Heart right ventricle (tissue), 16 donors: ENCODE data around the gene IL25. TPM values are rescaled to one million over a fixed set of nuclear protein-coding genes. Genes with fewer than 3 reads are reported as not detected.
A peak's percentile ranks its signal among the peaks of the same experiment; 100 is the strongest.

Experiments
- ATAC-seq, 8 donors: fragments of 200-7000 bp; cut with Tn5 transposase; one replicate each; pipeline ENCODE4 v1.9.1; 2020; ENCODE audit warnings: mild to moderate bottlenecking in 8 of 8, moderate library complexity in 8 of 8, moderate number of reproducible peaks in 1 of 8
- DNase-seq, 2 donors: peaks; one replicate each; pipeline ENCODE4 v3.0.0-alpha.2; 2020
- H3K27ac ChIP-seq, 10 donors: fragments of 200-600 bp; sonication (generic) in 2 of 10; one replicate each; pipeline versions ENCODE4 v1.5.0 to v1.8.0; 2020 to 2022; ENCODE audit warnings: mild to moderate bottlenecking in 3 of 10
- H3K27me3 ChIP-seq, 7 donors: fragments of 200-600 bp; one replicate each; pipeline ENCODE4 v1.8.0; 2021 to 2022; ENCODE audit warnings: mild to moderate bottlenecking in 2 of 7
- H3K36me3 ChIP-seq, 9 donors: fragments of 200-600 bp; sonication (generic) in 1 of 9; one replicate each; pipeline versions ENCODE4 v1.5.0 to v1.8.0; 2020 to 2022; ENCODE audit warnings: mild to moderate bottlenecking in 2 of 9
- H3K4me1 ChIP-seq, 9 donors: fragments of 200-600 bp; sonication (generic) in 1 of 9; one replicate each; pipeline versions ENCODE4 v1.5.0 to v1.8.0; 2020 to 2022; ENCODE audit warnings: mild to moderate bottlenecking in 4 of 9
- H3K4me3 ChIP-seq, 10 donors: fragments of 200-600 bp; sonication (generic) in 2 of 10; one replicate each; pipeline versions ENCODE4 v1.5.0 to v1.8.0; 2020 to 2022; ENCODE audit warnings: mild to moderate bottlenecking in 7 of 10, moderate library complexity in 2 of 10
- H3K9me3 ChIP-seq, 11 donors: fragments of 200-600 bp in 10 of 11; sonication (generic) in 2 of 11; one replicate each; pipeline versions ENCODE4 v1.5.0 to v1.8.0; 2013 to 2022; ENCODE audit warnings: mild to moderate bottlenecking in 2 of 11, control low read depth in 1 of 11, moderate library complexity in 1 of 11
- CTCF ChIP-seq, 9 donors: fragments of 200-600 bp; sonication (generic) in 2 of 9; IDR thresholded peaks; one replicate each; pipeline versions ENCODE4 v1.5.0 to v1.8.0; 2021 to 2022; ENCODE audit warnings: antibody characterized with exemption in 9 of 9, mild to moderate bottlenecking in 5 of 9, moderate library complexity in 1 of 9
- WGBS, 2 donors: extraction: QIAGEN DNeasy Blood & Tissue Kit; methylation state at CpG; one replicate each; pipeline ENCODE4 v1.1.7; 2013; ENCODE audit warnings: inconsistent platforms in 1 of 2; 5-methylcytosine and 5-hydroxymethylcytosine counted together
- intact Hi-C, 10 donors: fragments of 100-400 bp; cut with DNase I; formaldehyde crosslinking; loops; one replicate each; pipeline versions ENCODE4 v1.11.1 to v1.14.2; 2022
- polyA plus RNA-seq, 2 donors: library from polyadenylated mRNA; stranded (reverse); fragments of 200-250 nt; gene quantifications; one replicate each; pipeline ENCODE4 v1.2.3, GENCODE V29; 2013
- total RNA-seq, 10 donors: library from RNA; stranded (reverse); fragmentation: NEBNext Ultra II Directional in 3 of 10; extraction: Animal tissue kit (Norgen Biotek cat#: 25700) in 3 of 10; gene quantifications; one replicate each; pipeline versions ENCODE4 v1.2.1 to v1.2.4, GENCODE V29; 2021 to 2023
- donor health status: Arrhythmogenic right ventricular cardiomyopathy.
- donor health status: ischemic (EF 13 %, LVEDD 7.1; RV severe dilation, severe dysfunction).
- donor health status: healthy with polysubstance abuse.
- donor health status: DM: no; HTN: yes; CAD: no.
- donor health status: DM: no; HTN: no; CAD: no.
- donor health status: ischemic (EF 25% LVEDD 6.9; RV normal size, moderate dysfunction).
- donor health status: ischemic (EF 25% LVEDD 5.7; RV mildly dilated, moderate dysfunction).
- donor health status: healthy.
- donor health status: DM: yes; HTN: yes; CAD: no.
- donor health status: Ischemic cardiomyopathy.
- donor health status: ischemic (EF 35%, LVEDD 5.7; RV mildly dilated, moderate dysfunction).
- donor health status: nonischemic (EF 11% LVEDD 7.7; RV severe dilation, severe dysfunction).
- donor health status: DM: yes; HTN: yes; CAD: no.
- donor health status: PGD.
- donor health status: ischemic (EF 29% LVEDD 5.4; RV normal size, mild dysfunction).
- donor health status: nonischemic (EF 23%, LVEDD 6.1; RV moderate dilation, normal function).

Gene IL25
- total and polyA plus RNA-seq, 12 donors, result 0.29 TPM; not detected in 11

- no peak for DNase-seq
- intact Hi-C loops, result loop anchor here in 9 of 10 donors (2.0 to 10.0 kb wide), 8 partner anchors 41 to 238 kb away; partner anchors contain the start of genes AP1G2 (in 2 of the 9), CMTM5 (in 2 of the 9), NGDN (in 2 of the 9) and THTPA (in 2 of the 9)
- no peaks in the 10 kb centered on the region for H3K9me3 ChIP-seq
- TF ChIP-seq CTCF (IDR thresholded peaks at IDR 0.05), result no peak
- H3K27ac ChIP-seq, result no peak overlapping the region
- no peak for ATAC-seq
- peaks cover 6 to 21% (median 18%) of the 10 kb centered on the region in 9 donors for H3K4me1 ChIP-seq
- no peak overlapping the region for H3K4me3 ChIP-seq
- no peaks in the 10 kb centered on the region for H3K27me3 ChIP-seq
- WGBS, 2 donors, result 75 to 82% methylated on average over 13 of the region's 13 CpGs
- peaks cover 0 to 40% (median 24%) of the 10 kb centered on the region in 9 donors for H3K36me3 ChIP-seq
Observed at GRCh38 chr14:23326491-23327332, 45.9 kb upstream of the IL25 start.

GRCh38 chr14:23327947-23328744 lies 44.5 kb upstream of the IL25 start:
- H3K36me3 ChIP-seq, result peaks cover 0 to 35% (median 22%) of the 10 kb centered on the region in 9 donors
- H3K27ac ChIP-seq, result no peak overlapping the region
- H3K4me3 ChIP-seq, result no peak overlapping the region
- no peaks in the 10 kb centered on the region for H3K9me3 ChIP-seq
- intact Hi-C loops, result loop anchor here (1.0 to 10.0 kb wide), 12 partner anchors 39 to 237 kb away; partner anchors contain the start of genes CMTM5 (in 3 of the 10), NGDN (in 3 of the 10), AP1G2 (in 2 of the 10) and THTPA (in 2 of the 10)
- peak in 1 of 2 donors; percentile 73 for DNase-seq
- peaks cover 0 to 1% (median 0%) of the 10 kb centered on the region in 7 donors for H3K27me3 ChIP-seq
- H3K4me1 ChIP-seq, result peaks cover 0 to 10% (median 6%) of the 10 kb centered on the region in 9 donors
- peak; percentile 80 to 94 (median 88) for TF ChIP-seq CTCF (IDR thresholded peaks at IDR 0.05)
- 41 to 45% methylated on average over 4 of the region's 4 CpGs for WGBS, 2 donors
- peak in 7 of 8 donors; percentile 55 to 78 (median 68) for ATAC-seq

GRCh38 chr14:23335623-23336022 lies 37.0 kb upstream of the IL25 start:
- Histone ChIP-seq H3K4me3 (no peak overlapping the region), H3K9me3 (peaks cover 0 to 12% (median 0%) of the 10 kb centered on the region in 11 donors), H3K36me3 (no peaks in the 10 kb centered on the region), H3K4me1 (no peaks in the 10 kb centered on the region), H3K27me3 (peaks cover 0 to 8% (median 0%) of the 10 kb centered on the region in 7 donors), H3K27ac (no peak overlapping the region)
- intact Hi-C loops, result loop anchor here in 2 of 10 donors (5.0 to 10.0 kb wide), 2 partner anchors 37 to 71 kb away; partner anchors contain the start of gene IL25 (in 1 of the 2)
- ATAC-seq, result no peak
- no peak for DNase-seq
- no peak for TF ChIP-seq CTCF (IDR thresholded peaks at IDR 0.05)
- 86 to 93% methylated on average over 5 of the region's 5 CpGs for WGBS, 2 donors
